GM23338 (cell line): ENCODE data around the gene ZNF184. TPM values are rescaled to one million over a fixed set of nuclear protein-coding genes. Genes with fewer than 3 reads are reported as not detected.
A peak's percentile ranks its signal among the peaks of the same experiment; 100 is the strongest.

Source experiments
- ATAC-seq: fragments of 200-7000 bp; cut with Tn5 transposase; 3 replicates; pipeline ENCODE4 v1.9.1; 2020
- DNase-seq: peaks from one replicate; pipeline ENCODE4 v3.0.0-alpha.2; 2015; ENCODE audit warnings: low spot score
- H2AFZ ChIP-seq: fragments of 200-600 bp; sonication (generic); 2 replicates; pipeline ENCODE4 v1.8.0; 2016; ENCODE audit warnings: antibody characterized with exemption, mild to moderate bottlenecking, moderate library complexity
- H3F3A ChIP-seq: fragments of 200-600 bp; sonication (generic); replicated peaks from 2 replicates; pipeline ENCODE4 v1.8.0; 2017; ENCODE audit warnings: antibody characterized with exemption, mixed run types, low read depth
- H3K27ac ChIP-seq: fragments of 200-600 bp; sonication (generic); 2 replicates; pipeline ENCODE4 v1.6.1; 2016; ENCODE audit warnings: low read depth
- H3K27me3 ChIP-seq: fragments of 200-600 bp; sonication (generic); 2 replicates; pipeline ENCODE4 v1.8.0; 2016; ENCODE audit warnings: mild to moderate bottlenecking, mixed run types, moderate library complexity; ENCODE audit not compliant: insufficient read depth
- H3K36me3 ChIP-seq: fragments of 200-600 bp; sonication (generic); 2 replicates; pipeline ENCODE4 v1.8.0; 2016; ENCODE audit warnings: mild to moderate bottlenecking; ENCODE audit not compliant: insufficient read depth
- H3K4me1 ChIP-seq: fragments of 200-600 bp; sonication (generic); 2 replicates; pipeline ENCODE4 v1.8.0; 2016; ENCODE audit warnings: mild to moderate bottlenecking, moderate library complexity; ENCODE audit not compliant: insufficient read depth
- H3K4me2 ChIP-seq: fragments of 200-600 bp; sonication (generic); 2 replicates; pipeline ENCODE4 v1.7.1; 2017; ENCODE audit warnings: mixed run types
- H3K4me3 ChIP-seq: fragments of 200-600 bp; sonication (generic); 2 replicates; pipeline ENCODE4 v1.6.1; 2016; ENCODE audit warnings: mixed run types
- H3K79me2 ChIP-seq: fragments of 200-600 bp; sonication (generic); replicated peaks from 2 replicates; pipeline ENCODE4 v1.8.0; 2017; ENCODE audit warnings: mild to moderate bottlenecking; ENCODE audit not compliant: insufficient read depth
- H3K9me2 ChIP-seq: fragments of 200-600 bp; sonication (generic); 2 replicates; pipeline ENCODE4 v1.8.0; 2017; ENCODE audit not compliant: insufficient read depth
- H4K20me1 ChIP-seq: fragments of 200-600 bp; sonication (generic); replicated peaks from 2 replicates; pipeline ENCODE4 v1.8.0; 2017; ENCODE audit warnings: mild to moderate bottlenecking; ENCODE audit not compliant: insufficient read depth
- H3K27ac Mint-ChIP-seq: 2 replicates; pipeline ENCODE4 v1.8.0; 2020; ENCODE audit warnings: inconsistent platforms, mild to moderate bottlenecking, moderate library complexity, mixed read lengths
- H3K27me3 Mint-ChIP-seq: 3 replicates; pipeline ENCODE4 v1.8.0; 2022; ENCODE audit warnings: low read depth, mild to moderate bottlenecking, moderate library complexity, mixed read lengths, inconsistent platforms; ENCODE audit not compliant: insufficient read depth, poor library complexity
- H3K36me3 Mint-ChIP-seq: 3 replicates; pipeline ENCODE4 v1.8.0; 2021; ENCODE audit warnings: low read depth, mild to moderate bottlenecking, inconsistent platforms, moderate library complexity, mixed read lengths
- H3K4me1 Mint-ChIP-seq: 3 replicates; pipeline ENCODE4 v1.8.0; 2020; ENCODE audit warnings: mild to moderate bottlenecking, inconsistent platforms, mixed read lengths
- H3K4me3 Mint-ChIP-seq: 3 replicates; pipeline ENCODE4 v1.8.0; 2021; ENCODE audit warnings: moderate library complexity, mild to moderate bottlenecking, inconsistent platforms, mixed read lengths
- H3K9me3 Mint-ChIP-seq: 3 replicates; pipeline ENCODE4 v1.8.0; 2020; ENCODE audit warnings: moderate library complexity, mild to moderate bottlenecking, inconsistent platforms, mixed read lengths
- CREB1 ChIP-seq: fragments of 250-450 bp; sonication (Bioruptor Pico); IDR thresholded peaks from 2 replicates; pipeline ENCODE4 v1.5.0; 2020; ENCODE audit warnings: low read depth, mild to moderate bottlenecking, moderate library complexity
- CTCF ChIP-seq, 2 experiments: fragments of 200-600 bp in 1 of 2; sonication (generic) in 1 of 2; conservative IDR thresholded peaks; 2 replicates each; pipeline versions ENCODE4 v1.5.1 to v1.6.1; 2016 to 2017; ENCODE audit warnings: antibody characterized with exemption in 2 of 2, low read depth in 2 of 2, mild to moderate bottlenecking in 2 of 2, moderate library complexity in 1 of 2
- ETS1 ChIP-seq: IDR thresholded peaks from 2 replicates; pipeline ENCODE4 v1.6.1; 2016; ENCODE audit warnings: antibody characterized with exemption
- EZH2 ChIP-seq: fragments of 200-600 bp; sonication (generic); IDR thresholded peaks from one replicate; pipeline ENCODE4 v1.8.0; 2017; ENCODE audit warnings: antibody characterized with exemption, mild to moderate bottlenecking, low read depth; ENCODE audit not compliant: unreplicated experiment
- POLR2AphosphoS5 ChIP-seq: IDR thresholded peaks from 2 replicates; pipeline ENCODE4 v1.6.1; 2016; ENCODE audit warnings: antibody characterized with exemption, low read depth
- ZNF331 ChIP-seq: fragments of 250-450 bp; sonication (Bioruptor Pico); IDR thresholded peaks from 2 replicates; pipeline ENCODE4 v1.5.0; 2020; ENCODE audit warnings: low read depth, mild to moderate bottlenecking, moderate library complexity
- ZNF462 ChIP-seq: fragments of 250-450 bp; sonication (Bioruptor Pico); IDR thresholded peaks from 2 replicates; pipeline ENCODE4 v1.5.0; 2020; ENCODE audit warnings: mild to moderate bottlenecking, moderate library complexity
- long read RNA-seq: library from polyadenylated mRNA; unstranded; transcript quantifications from one replicate; pipeline ENCODE4 v2.0.0, GENCODE V29; 2020; ENCODE audit not compliant: unreplicated experiment
- polyA plus RNA-seq: library from polyadenylated mRNA; unstranded; fragments of >200 nt; fragmentation: Nextera tagmentation; extraction: Ambion mirVana; gene quantifications from 2 replicates; pipeline ENCODE4 v1.2.1, GENCODE V29; 2016
- total RNA-seq: library from RNA; depleted of rRNA; stranded (reverse); fragments of >200 nt; shearing (Covaris generic); gene quantifications from 2 replicates; pipeline ENCODE4 v1.2.3, GENCODE V29; 2014; rRNA removed

Gene ZNF184
- total RNA-seq (7.7 and 10.6 TPM in 2 replicates), polyA plus RNA-seq (4.9 and 6.0 TPM in 2 replicates)
- long read RNA-seq, partial matches to known transcripts = 1 of 5 reads
- long read RNA-seq, other reads (novel, unspliced or antisense) = 3 of 5 reads

GRCh38 chr6:27472617-27473400 is at the start of gene ZNF184:
Gene ZNF184, minus strand, starts transcription at chr6:27473105. Its CDS starts 811 bp downstream, at chr6:27472294.
- H3K79me2 ChIP-seq = peaks cover 15% of the 10 kb centered on the region; the same call in 1 of the 2 replicates
- peak within 1 kb of the TSS; percentile 98 for H2AFZ ChIP-seq
- TF ChIP-seq CREB1 (CRISPR knock-in tag) (peak; percentile 97), ETS1 (peak; percentile 91), ZNF462 (no peak), ZNF331 (no peak), POLR2AphosphoS5 (peak; percentile 80), EZH2 (no peak), CTCF (conservative IDR thresholded peaks at IDR 0.05; ENCODE audit: low read depth in 2 of 2) (peak; percentile 12 to 40; a peak in 3 of 4 replicates)
- no peaks in the 10 kb centered on the region for H4K20me1 ChIP-seq
- peak within 1 kb of the TSS; percentile 86 for H3K4me3 ChIP-seq
- DNase-seq (peak; percentile 99), ATAC-seq (peak; percentile 95)
- no peaks in the 10 kb centered on the region for H3K9me2 ChIP-seq
- H3F3A ChIP-seq = peaks cover 6% of the 10 kb centered on the region; the same call in 1 of the 2 replicates
- peaks cover 28% of the 10 kb centered on the region for H3K4me1 ChIP-seq
- H3K4me3 Mint-ChIP-seq = peak within 1 kb of the TSS; percentile 99
- H3K36me3 ChIP-seq = no peaks in the 10 kb centered on the region
- peaks cover 11% of the 10 kb centered on the region for H3K27me3 Mint-ChIP-seq
- H3K27ac Mint-ChIP-seq = peak within 1 kb of the TSS; percentile 98
- peaks cover 7% of the 10 kb centered on the region; the same call in 2 of the 3 replicates for H3K36me3 Mint-ChIP-seq
- peak within 1 kb of the TSS; percentile 95 for H3K27ac ChIP-seq
- H3K27me3 ChIP-seq = peaks cover 18% of the 10 kb centered on the region
- H3K4me1 Mint-ChIP-seq = peaks cover 25% of the 10 kb centered on the region
- peak within 1 kb of the TSS; percentile 87 for H3K4me2 ChIP-seq
- peaks cover 4% of the 10 kb centered on the region; the same call in 1 of the 3 replicates for H3K9me3 Mint-ChIP-seq
